ENCODE results near the gene PDE4B.

DNA sequence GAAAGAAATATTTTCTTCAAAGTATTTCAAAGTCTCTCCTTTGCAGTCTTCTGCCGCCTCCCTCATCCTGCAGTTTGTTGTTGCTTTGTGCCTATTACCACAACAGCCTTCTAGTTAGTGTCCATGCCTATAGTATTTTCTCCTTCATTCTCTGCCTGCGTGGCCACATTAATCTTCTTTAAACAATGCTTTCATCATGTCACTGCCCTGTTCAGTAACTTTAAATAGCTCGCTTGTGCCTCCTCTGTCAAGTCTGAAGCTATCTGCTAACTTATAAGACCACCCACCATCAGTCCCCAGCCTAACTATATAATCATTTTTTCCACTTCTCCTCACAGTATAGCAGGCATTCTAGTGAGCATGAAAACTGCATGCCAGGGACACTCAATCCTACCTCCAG lies 290.3 kb downstream of the PDE4B start:
- TF ChIP-seq, protein P1, sequence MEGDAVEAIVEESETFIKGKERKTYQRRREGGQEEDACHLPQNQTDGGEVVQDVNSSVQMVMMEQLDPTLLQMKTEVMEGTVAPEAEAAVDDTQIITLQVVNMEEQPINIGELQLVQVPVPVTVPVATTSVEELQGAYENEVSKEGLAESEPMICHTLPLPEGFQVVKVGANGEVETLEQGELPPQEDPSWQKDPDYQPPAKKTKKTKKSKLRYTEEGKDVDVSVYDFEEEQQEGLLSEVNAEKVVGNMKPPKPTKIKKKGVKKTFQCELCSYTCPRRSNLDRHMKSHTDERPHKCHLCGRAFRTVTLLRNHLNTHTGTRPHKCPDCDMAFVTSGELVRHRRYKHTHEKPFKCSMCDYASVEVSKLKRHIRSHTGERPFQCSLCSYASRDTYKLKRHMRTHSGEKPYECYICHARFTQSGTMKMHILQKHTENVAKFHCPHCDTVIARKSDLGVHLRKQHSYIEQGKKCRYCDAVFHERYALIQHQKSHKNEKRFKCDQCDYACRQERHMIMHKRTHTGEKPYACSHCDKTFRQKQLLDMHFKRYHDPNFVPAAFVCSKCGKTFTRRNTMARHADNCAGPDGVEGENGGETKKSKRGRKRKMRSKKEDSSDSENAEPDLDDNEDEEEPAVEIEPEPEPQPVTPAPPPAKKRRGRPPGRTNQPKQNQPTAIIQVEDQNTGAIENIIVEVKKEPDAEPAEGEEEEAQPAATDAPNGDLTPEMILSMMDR (optimal IDR thresholded peaks at IDR 0.05 in 1 of 3, IDR thresholded peaks at IDR 0.05 in 1 of 3, conservative IDR thresholded peaks at IDR 0.05 in 1 of 3; ENCODE audit: extremely low read depth in 1 of 3, insufficient read depth in 2 of 3, low read length in 3 of 3) = no peak
- no peak for TF ChIP-seq EZH2 (IDR thresholded peaks at IDR 0.05; ENCODE audit: low read length)

Data from keratinocyte (primary cell).